Caco-2 (cell line): ENCODE data around the gene HYAL3. TPM values are rescaled to one million over a fixed set of nuclear protein-coding genes. Genes with fewer than 3 reads are reported as not detected.

Source experiments
- BruUV-seq: library from RNA; stranded (reverse); fragments of 400-500 nt; replicated peaks from 2 replicates; lab custom pipeline; 2021; lab: Mats Ljungman, UMichigan
- CTCF ChIA-PET: fragments of 300-600 bp; sonication (Branson Sonifier 250); formaldehyde crosslinking; loops from one replicate; lab custom pipeline; 2022; ENCODE audit warnings: antibody characterized with exemption; lab: Charles Lee
- POLR2A ChIA-PET: fragments of 300-600 bp; sonication (Branson Sonifier 250); formaldehyde crosslinking; loops from one replicate; lab custom pipeline; 2022; ENCODE audit warnings: antibody characterized with exemption; lab: Charles Lee
- DNase-seq, 2 experiments: peaks; one replicate each; pipeline versions ENCODE4 v3.0.0 to v3.0.0-alpha.2; 2020 to 2022
- H3K27me3 ChIP-seq: replicated peaks from 2 replicates; pipeline ENCODE4 v1.6.0; 2011; ENCODE audit warnings: low read length; ENCODE audit not compliant: control insufficient read depth, insufficient read depth
- H3K36me3 ChIP-seq: 2 replicates; pipeline ENCODE4 v1.5.1; 2011; ENCODE audit warnings: low read length; ENCODE audit not compliant: control insufficient read depth, insufficient read depth
- H3K4me1 ChIP-seq: fragments of 250-450 bp; sonication (Bioruptor Pico); 2 replicates; pipeline ENCODE4 v1.5.1; 2020; ENCODE audit warnings: mild to moderate bottlenecking
- H3K4me3 ChIP-seq: 2 replicates; pipeline ENCODE4 v1.5.1; 2011; ENCODE audit warnings: low read depth, mild to moderate bottlenecking, control low read depth, low read length
- H3K9me3 ChIP-seq: fragments of 250-450 bp; sonication (Bioruptor Pico); 2 replicates; pipeline ENCODE4 v1.5.1; 2020; ENCODE audit warnings: mild to moderate bottlenecking, moderate library complexity
- H3K27ac Mint-ChIP-seq: one replicate; pipeline ENCODE4 v1.8.0; 2022; ENCODE audit warnings: mixed read lengths; ENCODE audit not compliant: unreplicated experiment
- H3K27me3 Mint-ChIP-seq: one replicate; pipeline ENCODE4 v1.8.0; 2022; ENCODE audit warnings: mixed read lengths; ENCODE audit not compliant: insufficient read depth, unreplicated experiment
- H3K36me3 Mint-ChIP-seq: one replicate; pipeline ENCODE4 v1.8.0; 2022; ENCODE audit warnings: mild to moderate bottlenecking, mixed read lengths; ENCODE audit not compliant: insufficient read depth, unreplicated experiment
- H3K4me1 Mint-ChIP-seq: one replicate; pipeline ENCODE4 v1.8.0; 2022; ENCODE audit warnings: low read depth, mixed read lengths; ENCODE audit not compliant: unreplicated experiment
- H3K4me3 Mint-ChIP-seq: one replicate; pipeline ENCODE4 v1.8.0; 2022; ENCODE audit warnings: mild to moderate bottlenecking, moderate library complexity, mixed read lengths; ENCODE audit not compliant: unreplicated experiment
- H3K9me3 Mint-ChIP-seq: one replicate; pipeline ENCODE4 v1.8.0; 2022; ENCODE audit warnings: mixed read lengths; ENCODE audit not compliant: unreplicated experiment
- intact Hi-C: fragments of 100-400 bp; cut with micrococcal nuclease; formaldehyde crosslinking; loops from one replicate; pipeline ENCODE4 v1.10.0; 2022; ENCODE audit not compliant: unreplicated experiment
- total RNA-seq: library from RNA; stranded (reverse); gene quantifications from 2 replicates; pipeline ENCODE4 v1.2.3, GENCODE V29; 2022
- TF ChIP-seq, protein P1 (sequence below), 2 experiments: fragments of 200-600 bp in 1 of 2; IDR thresholded peaks; 1 replicate in 1 of 2; 2 replicates in 1 of 2; pipeline versions ENCODE4 v1.5.1 to v1.8.0; 2011 to 2022; ENCODE audit warnings: antibody characterized with exemption in 1 of 2, control low read depth in 1 of 2, inconsistent platforms in 1 of 2, low read depth in 1 of 2, low read length in 1 of 2, mild to moderate bottlenecking in 1 of 2, moderate library complexity in 1 of 2; ENCODE audit not compliant: insufficient read depth in 1 of 2, severe bottlenecking in 1 of 2, unreplicated experiment in 1 of 2

Gene HYAL3
- total RNA-seq, 1 experiment from 2014 or later, result 5.2 TPM

DNA sequence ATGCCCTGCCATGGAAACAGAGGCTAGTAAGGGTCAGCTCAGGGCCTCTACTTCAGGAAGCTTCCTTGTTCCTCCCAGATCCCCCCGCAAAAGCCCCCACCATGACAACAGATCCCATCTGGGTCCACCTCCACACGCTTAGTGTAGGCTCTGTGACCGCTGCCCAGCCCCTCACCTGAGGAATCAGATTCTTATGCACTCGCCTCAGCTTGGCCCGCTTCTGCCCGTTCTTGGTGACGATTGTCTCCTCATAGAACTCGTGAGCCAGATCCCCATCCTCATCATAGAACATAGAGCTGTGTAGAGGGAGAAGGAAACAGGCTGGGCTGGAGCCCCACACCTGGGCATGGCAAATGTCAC is 27.0 kb upstream of the HYAL3 start:
- Mint-ChIP-seq H3K4me3 (no peak overlapping the region), H3K36me3 (peaks cover 40% of the 10 kb centered on the region), H3K9me3 (no peaks in the 10 kb centered on the region), H3K27me3 (no peaks in the 10 kb centered on the region), H3K27ac (no peak overlapping the region), H3K4me1 (no peaks in the 10 kb centered on the region)
- H3K36me3 ChIP-seq, result peaks cover 1% of the 10 kb centered on the region
- BruUV-seq, result no TSS peak
- TF ChIP-seq, protein P1, sequence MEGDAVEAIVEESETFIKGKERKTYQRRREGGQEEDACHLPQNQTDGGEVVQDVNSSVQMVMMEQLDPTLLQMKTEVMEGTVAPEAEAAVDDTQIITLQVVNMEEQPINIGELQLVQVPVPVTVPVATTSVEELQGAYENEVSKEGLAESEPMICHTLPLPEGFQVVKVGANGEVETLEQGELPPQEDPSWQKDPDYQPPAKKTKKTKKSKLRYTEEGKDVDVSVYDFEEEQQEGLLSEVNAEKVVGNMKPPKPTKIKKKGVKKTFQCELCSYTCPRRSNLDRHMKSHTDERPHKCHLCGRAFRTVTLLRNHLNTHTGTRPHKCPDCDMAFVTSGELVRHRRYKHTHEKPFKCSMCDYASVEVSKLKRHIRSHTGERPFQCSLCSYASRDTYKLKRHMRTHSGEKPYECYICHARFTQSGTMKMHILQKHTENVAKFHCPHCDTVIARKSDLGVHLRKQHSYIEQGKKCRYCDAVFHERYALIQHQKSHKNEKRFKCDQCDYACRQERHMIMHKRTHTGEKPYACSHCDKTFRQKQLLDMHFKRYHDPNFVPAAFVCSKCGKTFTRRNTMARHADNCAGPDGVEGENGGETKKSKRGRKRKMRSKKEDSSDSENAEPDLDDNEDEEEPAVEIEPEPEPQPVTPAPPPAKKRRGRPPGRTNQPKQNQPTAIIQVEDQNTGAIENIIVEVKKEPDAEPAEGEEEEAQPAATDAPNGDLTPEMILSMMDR (IDR thresholded peaks at IDR 0.05; ENCODE audit: insufficient read depth in 1 of 2, low read depth in 1 of 2, low read length in 1 of 2, severe bottlenecking in 1 of 2, unreplicated experiment in 1 of 2), result no peak
- H3K9me3 ChIP-seq, result no peaks in the 10 kb centered on the region
- intact Hi-C loops, result no loop called here
- ChIA-PET POLR2A (no interaction called here), CTCF (interaction anchor here (0.7 kb wide), 1 partner anchor 19 kb away, joined by 5 read pairs; the partner anchor contains the start of gene ZMYND10)
- no peaks in the 10 kb centered on the region for H3K27me3 ChIP-seq
- peaks cover 17% of the 10 kb centered on the region for H3K4me1 ChIP-seq
- DNase-seq, result no peak
- H3K4me3 ChIP-seq, result no peak overlapping the region

DNA sequence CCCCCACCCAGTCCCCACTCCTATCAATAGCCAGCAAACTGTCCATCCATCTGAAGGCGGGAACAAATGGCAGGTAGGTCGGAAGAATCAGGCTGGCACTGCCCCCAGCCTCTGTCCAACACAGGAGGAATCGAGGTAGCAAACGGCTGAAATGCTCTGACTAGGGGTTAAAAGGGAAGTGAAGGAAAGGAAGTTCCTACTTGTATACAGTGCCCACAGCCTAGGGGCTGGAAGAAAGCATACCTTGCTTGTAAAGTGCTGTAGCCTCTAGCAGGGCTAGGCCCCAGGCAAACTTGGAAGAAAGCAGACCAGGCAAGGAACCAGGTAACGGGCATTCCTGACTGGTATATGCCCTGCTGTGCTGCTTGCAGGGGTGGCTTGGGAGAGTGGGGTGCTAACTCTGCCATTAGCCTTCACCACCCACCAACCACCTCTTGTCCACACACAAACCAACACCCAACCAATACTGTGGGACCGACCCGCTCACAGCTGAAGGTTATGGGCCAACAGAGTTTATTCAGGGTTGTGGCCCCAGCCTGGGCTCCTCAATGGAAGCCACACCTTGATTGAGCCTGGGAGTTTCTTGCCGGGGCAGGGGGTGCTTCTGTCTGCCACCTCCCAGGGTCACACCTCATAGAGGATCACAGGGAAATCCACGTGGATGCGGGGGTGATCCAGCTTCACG is 26.4 kb upstream of the HYAL3 start:
- Histone ChIP-seq H3K4me3 (no peak overlapping the region), H3K4me1 (peaks cover 17% of the 10 kb centered on the region), H3K9me3 (no peaks in the 10 kb centered on the region), H3K36me3 (peaks cover 1% of the 10 kb centered on the region), H3K27me3 (no peaks in the 10 kb centered on the region)
- ChIA-PET CTCF (no interaction called here), POLR2A (interaction anchor here (0.6 kb wide), 1 partner anchor 12 kb away, joined by 3 read pairs; no protein-coding TSS in a partner anchor)
- BruUV-seq, result no TSS peak
- H3K9me3 Mint-ChIP-seq, result no peaks in the 10 kb centered on the region
- no peak overlapping the region for H3K4me3 Mint-ChIP-seq
- H3K27me3 Mint-ChIP-seq, result no peaks in the 10 kb centered on the region
- TF ChIP-seq, protein P1 (IDR thresholded peaks at IDR 0.05; ENCODE audit: insufficient read depth in 1 of 2, low read depth in 1 of 2, low read length in 1 of 2, severe bottlenecking in 1 of 2, unreplicated experiment in 1 of 2), result no peak
- no peaks in the 10 kb centered on the region for H3K4me1 Mint-ChIP-seq
- H3K27ac Mint-ChIP-seq, result no peak overlapping the region
- intact Hi-C loops, result loop anchor here (2.0 kb wide), 1 partner anchor 99 kb away; no protein-coding TSS in a partner anchor
- DNase-seq, result no peak
- peaks cover 37% of the 10 kb centered on the region for H3K36me3 Mint-ChIP-seq

DNA sequence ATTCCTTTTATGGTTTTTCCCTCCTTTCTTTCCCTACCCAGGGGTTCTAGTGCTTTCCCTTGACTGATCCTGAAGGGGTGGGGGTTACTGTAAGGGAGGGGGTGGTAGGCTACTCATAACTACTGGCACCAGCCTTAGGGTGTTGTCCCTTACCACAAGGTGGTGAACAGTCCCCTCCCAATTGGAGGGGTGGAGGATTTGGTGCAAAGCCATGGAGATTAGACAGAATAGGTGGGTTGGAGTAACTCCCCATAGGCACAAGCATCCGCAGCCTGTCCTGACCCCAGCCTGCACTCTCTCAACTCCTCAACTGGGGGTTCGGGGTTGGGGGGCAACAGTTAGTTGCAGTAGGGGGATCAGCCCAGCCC is 25.9 kb upstream of the HYAL3 start:
- Histone ChIP-seq H3K4me3 (no peak overlapping the region), H3K9me3 (no peaks in the 10 kb centered on the region), H3K36me3 (no peaks in the 10 kb centered on the region), H3K27me3 (no peaks in the 10 kb centered on the region), H3K4me1 (peaks cover 21% of the 10 kb centered on the region)
- TF ChIP-seq, protein P1 (IDR thresholded peaks at IDR 0.05; ENCODE audit: insufficient read depth in 1 of 2, low read depth in 1 of 2, low read length in 1 of 2, severe bottlenecking in 1 of 2, unreplicated experiment in 1 of 2), result no peak
- no peak overlapping the region for H3K4me3 Mint-ChIP-seq
- DNase-seq, result no peak
- ChIA-PET POLR2A (interaction anchor here (0.6 kb wide), 1 partner anchor 12 kb away, joined by 3 read pairs; no protein-coding TSS in a partner anchor), CTCF (interaction anchor here (1.6 to 2.2 kb wide), 2 partner anchors 22 to 26 kb away, joined by 7 to 12 read pairs; partner anchors contain the start of genes HYAL1, HYAL3 and NAA80)
- H3K27ac Mint-ChIP-seq, result no peak overlapping the region
- intact Hi-C loops, result loop anchor here (2.0 kb wide), 1 partner anchor 98 kb away; no protein-coding TSS in a partner anchor
- H3K9me3 Mint-ChIP-seq, result no peaks in the 10 kb centered on the region
- H3K36me3 Mint-ChIP-seq, result peaks cover 33% of the 10 kb centered on the region
- no peaks in the 10 kb centered on the region for H3K4me1 Mint-ChIP-seq
- H3K27me3 Mint-ChIP-seq, result no peaks in the 10 kb centered on the region
- BruUV-seq, result no TSS peak
